CD4-positive, alpha-beta T cell treated with Interleukin-15 for 4 hours (primary cell): ENCODE measurements around the gene GGCT.

Source experiments
- DNase-seq: peaks from one replicate; pipeline ENCODE4 v3.0.0-alpha.2; 2020; ENCODE audit warnings: low spot score

Gene GGCT

DNA sequence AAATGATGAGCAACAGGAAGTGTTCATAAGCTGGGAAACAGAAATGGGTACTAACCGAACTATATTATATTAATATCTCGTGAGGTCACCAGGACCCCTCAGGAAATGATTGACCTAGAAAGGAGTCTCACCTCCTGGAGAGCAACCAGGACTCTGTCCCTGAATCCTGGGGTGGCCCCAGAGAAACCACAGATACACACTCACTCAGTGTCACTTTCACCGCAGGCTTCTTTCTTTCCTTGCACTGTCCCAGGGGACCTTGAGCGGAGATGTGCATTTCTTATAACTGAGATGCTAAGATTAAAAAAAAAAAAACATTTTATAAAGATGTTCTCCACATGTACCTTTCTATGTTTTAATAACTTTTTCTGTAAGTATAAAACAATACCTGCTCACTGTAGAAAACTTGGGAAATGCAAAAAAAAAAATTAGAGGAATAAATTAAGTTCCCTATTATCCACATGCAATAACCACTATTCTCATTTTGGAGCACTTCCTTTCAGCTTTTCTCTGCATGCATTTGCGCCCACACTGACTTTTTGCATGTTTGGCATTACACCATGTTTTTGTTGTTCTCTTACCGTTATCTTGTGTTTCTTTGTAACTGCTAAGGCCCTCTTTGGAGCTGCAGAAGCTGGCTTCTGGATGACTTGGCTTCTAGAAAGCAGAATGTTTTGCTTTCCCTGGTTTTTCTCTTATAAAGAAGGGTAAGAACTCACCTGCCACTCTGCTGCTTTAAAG is 41.1 kb downstream of the GGCT start:
- no peak for DNase-seq

DNA sequence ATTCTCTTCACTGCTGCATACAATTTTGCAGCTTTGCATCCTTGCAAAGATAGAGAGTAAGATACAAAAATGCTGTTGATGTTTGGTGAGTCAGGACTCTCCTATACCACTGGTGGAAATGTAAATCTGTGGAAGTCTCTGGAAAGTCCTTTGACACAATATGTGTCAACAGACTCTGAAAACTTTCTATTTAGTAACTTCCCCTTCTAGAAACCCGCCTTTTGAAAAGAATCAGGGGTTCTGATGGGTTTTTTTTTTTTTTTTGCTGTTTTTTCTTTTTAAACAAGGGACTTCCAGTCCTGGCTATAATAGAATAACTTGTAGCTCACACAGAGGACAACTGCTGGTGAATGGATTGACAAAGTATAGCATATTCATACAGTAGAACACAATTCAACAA is 42.5 kb downstream of the GGCT start:
- no peak for DNase-seq

GRCh38 chr7:30460246-30460633 is 44.4 kb downstream of the GGCT start:
- no peak for DNase-seq

DNA sequence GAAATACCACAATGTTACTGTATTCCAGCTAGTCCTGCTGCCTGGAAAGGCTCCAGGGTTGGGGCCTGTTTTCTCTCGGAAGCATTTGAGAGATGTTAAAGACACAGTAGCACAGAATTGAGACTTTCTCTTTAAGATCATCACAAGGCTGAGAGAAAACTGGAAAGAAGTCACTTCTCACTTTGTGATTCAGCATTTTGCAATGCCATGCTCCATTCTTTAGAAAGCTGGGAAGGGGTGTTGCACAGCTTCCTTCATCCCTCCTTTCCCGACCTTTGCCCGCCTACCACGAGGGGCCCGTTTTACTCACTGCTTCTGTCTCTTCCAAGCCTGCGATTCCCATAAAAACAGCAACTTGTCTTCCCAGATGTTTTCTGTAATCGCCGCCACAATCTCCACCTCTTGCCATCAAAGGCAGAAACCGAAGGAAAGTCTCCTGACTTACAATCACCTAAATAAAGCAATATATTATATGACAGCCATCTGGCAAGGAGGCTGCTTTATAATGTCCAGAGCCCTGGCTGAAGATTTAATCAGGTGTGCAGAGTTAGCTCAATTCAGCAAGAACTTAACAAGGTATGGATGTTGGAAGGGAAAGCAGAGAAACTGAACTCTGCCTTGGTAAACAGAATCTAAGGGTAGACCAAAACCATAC is 44.9 kb downstream of the GGCT start:
- DNase-seq = no peak

- DNase-seq = no peak
Measured at GRCh38 chr7:30458311-30458710, 46.3 kb downstream of the GGCT start.

DNA sequence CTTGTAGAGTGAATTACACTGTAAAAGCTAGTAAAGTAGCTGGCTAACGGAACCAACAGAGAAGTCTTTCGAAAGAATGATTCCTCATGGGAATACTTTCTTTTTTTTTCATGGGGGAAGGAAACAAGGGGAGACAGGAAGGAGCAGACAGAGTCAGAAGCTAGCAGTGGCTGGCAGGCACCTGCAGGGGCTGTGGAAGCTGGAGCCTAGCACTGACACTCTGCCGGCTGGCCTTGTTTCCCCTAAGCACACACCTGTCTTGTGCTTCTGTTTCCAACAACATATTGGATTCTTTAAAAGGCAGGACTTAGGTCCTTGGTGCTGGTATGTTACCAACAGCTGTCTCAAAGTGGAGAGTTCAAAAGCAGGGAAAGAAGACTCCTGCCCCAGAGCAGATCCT is 50.7 kb downstream of the GGCT start:
- no peak for DNase-seq

DNA sequence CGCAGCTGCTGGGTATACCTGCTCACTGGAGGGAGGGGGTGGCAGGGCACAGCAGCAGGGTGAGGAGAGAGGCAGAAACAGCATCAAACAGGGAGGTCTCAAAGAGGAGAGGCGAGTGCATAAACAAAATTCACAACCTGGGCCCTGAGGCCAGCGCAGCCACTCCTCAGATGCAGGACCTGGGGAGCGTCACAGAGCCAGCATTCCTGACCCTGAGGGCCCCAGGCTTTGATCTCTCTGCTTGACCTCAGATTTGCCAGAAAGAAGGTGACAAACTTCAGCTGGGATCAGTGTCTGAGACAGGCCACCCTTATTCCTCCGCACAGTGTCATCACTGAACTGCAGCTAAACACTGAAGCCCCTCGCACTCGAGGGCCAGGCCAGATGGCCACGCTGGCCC is 51.6 kb downstream of the GGCT start:
- no peak for DNase-seq

DNA sequence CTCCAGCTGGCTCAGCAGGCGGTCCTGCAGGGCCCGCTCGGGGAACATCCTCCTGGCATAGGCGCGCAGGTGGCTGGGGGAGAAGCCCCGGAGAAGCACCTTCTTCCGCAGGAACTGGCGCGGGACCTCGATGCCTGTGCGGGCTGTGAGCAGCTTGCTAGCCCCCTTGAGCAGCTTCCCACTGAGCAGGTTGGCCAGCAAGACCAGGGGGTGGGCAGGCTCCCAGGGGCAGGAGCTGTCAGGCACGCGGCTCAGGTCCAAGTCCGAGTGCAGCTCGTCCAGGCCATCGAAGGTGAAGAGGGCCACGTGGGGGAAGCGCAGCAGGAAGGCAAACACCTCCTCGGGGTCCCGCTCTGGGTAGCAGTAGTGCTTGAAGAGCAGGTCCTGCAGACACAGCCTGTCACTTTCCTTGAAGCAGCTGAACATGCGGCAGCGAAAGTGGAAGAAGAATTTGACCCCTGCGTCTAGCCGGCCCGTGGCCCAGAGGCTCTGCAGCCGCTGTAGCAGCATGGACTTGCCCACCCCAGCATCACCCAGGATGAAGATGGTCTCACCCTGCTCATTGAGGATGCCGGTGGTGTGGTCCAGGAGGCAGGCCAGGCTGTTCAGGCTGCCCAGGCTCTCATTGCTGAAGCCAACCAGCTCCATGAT is 52.2 kb downstream of the GGCT start:
- DNase-seq = no peak

GRCh38 chr7:30451539-30452279 is 52.9 kb downstream of the GGCT start:
- no peak for DNase-seq

- no peak for DNase-seq
Measured at GRCh38 chr7:30450983-30451497, 53.6 kb downstream of the GGCT start.

DNA sequence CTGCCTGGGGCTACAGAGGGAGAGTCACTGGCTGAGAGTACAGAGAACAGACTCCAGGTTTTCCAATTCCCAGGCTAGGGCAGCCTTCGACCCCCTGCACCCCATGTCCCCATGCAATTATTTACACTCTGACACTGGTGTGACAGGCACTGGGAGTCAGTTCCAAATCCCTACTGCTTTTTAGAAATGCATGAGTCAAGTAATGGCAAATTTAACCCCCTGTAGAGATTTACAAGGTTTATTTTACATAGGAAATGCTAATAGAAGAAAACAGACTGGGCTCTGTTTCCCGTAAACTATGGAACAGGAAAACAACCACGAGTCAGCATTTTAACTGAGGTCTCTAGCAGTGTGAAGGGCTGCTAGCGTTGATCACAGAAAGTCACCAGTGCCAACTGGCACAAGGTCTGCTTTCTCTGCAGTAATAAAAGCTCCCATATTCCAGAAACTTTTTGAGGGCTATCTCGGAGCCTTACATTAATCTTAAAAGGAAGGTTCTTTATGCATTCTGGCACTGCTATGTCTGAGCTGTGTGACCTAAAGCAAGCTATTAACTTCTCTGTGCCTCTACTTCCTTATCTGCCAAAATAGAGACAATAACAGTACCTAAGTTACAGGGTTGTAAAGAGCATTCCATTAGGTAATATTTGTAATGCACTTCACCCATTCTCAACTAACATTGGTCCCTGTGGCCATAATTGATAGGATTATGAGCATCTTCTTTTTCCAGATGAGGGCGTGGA is 54.2 kb downstream of the GGCT start:
- no peak for DNase-seq

- DNase-seq = no peak
Measured at GRCh38 chr7:30448461-30449189, 56.0 kb downstream of the GGCT start.

DNA sequence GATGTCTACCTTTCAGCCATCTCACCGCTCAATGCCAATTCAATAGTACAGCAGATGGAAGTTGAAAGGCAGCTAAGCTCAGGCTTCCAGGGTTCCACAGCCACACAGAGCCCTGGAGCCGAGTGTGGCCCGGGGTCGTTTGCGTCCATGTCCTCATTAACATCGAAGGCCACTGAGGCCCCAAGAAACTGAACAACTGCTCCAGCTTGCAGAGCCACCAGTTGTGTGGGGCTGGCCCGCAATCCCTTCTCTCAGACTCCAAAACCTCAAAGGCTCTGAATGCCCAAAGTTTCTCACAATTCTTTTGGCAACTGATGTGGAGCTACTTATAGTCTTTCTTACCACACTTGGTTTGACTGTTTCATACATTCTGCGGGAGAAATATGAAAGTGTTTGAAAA is 57.2 kb downstream of the GGCT start:
- DNase-seq = no peak
